ENCODE data around the gene MAP2.

MAP2 gene

GRCh38 chr2:209423562-209424198 is at the start of gene MAP2:
TSS of gene MAP2 (plus strand) at chr2:209424047. CDS start at chr2:209653171, 229,124 bp downstream.
- peak; percentile 93 to 97 for TF ChIP-seq CTCF (IDR thresholded peaks at IDR 0.05)
- intact Hi-C loops (cut with DNase I; ENCODE audit: low total_unique reads): no loop called here
- Histone ChIP-seq H3K9me3 (no peaks in the 10 kb centered on the region), H3K36me3 (no peaks in the 10 kb centered on the region), H3K27ac (peak within 1 kb of the TSS; percentile 73 to 74), H3K27me3 (no peaks in the 10 kb centered on the region), H3K4me3 (peak within 1 kb of the TSS; percentile 79 to 82), H3K4me1 (peaks cover 0 to 32% (median 8%) of the 10 kb centered on the region in 4 donors)
- DNase-seq: peak; percentile 73 to 92

GRCh38 chr2:209376686-209377085 is 47.2 kb upstream of the MAP2 start:
- H3K4me1 ChIP-seq: no peaks in the 10 kb centered on the region
- peaks cover 0 to 32% (median 6%) of the 10 kb centered on the region in 3 donors for H3K9me3 ChIP-seq
- no peak for DNase-seq
- intact Hi-C loops (cut with DNase I; ENCODE audit: low total_unique reads): loop anchor here (10.0 kb wide), 1 partner anchor 1402 kb away; no protein-coding TSS in a partner anchor
- TF ChIP-seq CTCF (IDR thresholded peaks at IDR 0.05): no peak
- H3K27me3 ChIP-seq: no peaks in the 10 kb centered on the region
- no peak overlapping the region for H3K4me3 ChIP-seq
- H3K27ac ChIP-seq: no peak overlapping the region
- no peaks in the 10 kb centered on the region for H3K36me3 ChIP-seq

- Histone ChIP-seq H3K9me3 (peaks cover 0 to 22% (median 0%) of the 10 kb centered on the region in 3 donors), H3K27ac (no peak overlapping the region), H3K36me3 (no peaks in the 10 kb centered on the region), H3K4me1 (no peaks in the 10 kb centered on the region), H3K27me3 (no peaks in the 10 kb centered on the region), H3K4me3 (no peak overlapping the region)
- no peak for DNase-seq
- intact Hi-C loops (cut with DNase I; ENCODE audit: low total_unique reads): no loop called here
- TF ChIP-seq CTCF (IDR thresholded peaks at IDR 0.05): no peak
Measured at GRCh38 chr2:209380293-209380692, 43.6 kb upstream of the MAP2 start.

GRCh38 chr2:209381091-209381490 is 42.8 kb upstream of the MAP2 start:
- H3K36me3 ChIP-seq: no peaks in the 10 kb centered on the region
- H3K27ac ChIP-seq: no peak overlapping the region
- peaks cover 0 to 15% (median 0%) of the 10 kb centered on the region in 3 donors for H3K9me3 ChIP-seq
- no peaks in the 10 kb centered on the region for H3K27me3 ChIP-seq
- H3K4me1 ChIP-seq: no peaks in the 10 kb centered on the region
- no peak for TF ChIP-seq CTCF (IDR thresholded peaks at IDR 0.05)
- H3K4me3 ChIP-seq: no peak overlapping the region
- no peak for DNase-seq
- intact Hi-C loops (cut with DNase I; ENCODE audit: low total_unique reads): no loop called here

GRCh38 chr2:209382775-209383174 is 41.1 kb upstream of the MAP2 start:
- Histone ChIP-seq H3K36me3 (no peaks in the 10 kb centered on the region), H3K27ac (no peak overlapping the region), H3K4me3 (no peak overlapping the region), H3K9me3 (no peaks in the 10 kb centered on the region), H3K4me1 (no peaks in the 10 kb centered on the region), H3K27me3 (no peaks in the 10 kb centered on the region)
- no peak for DNase-seq
- intact Hi-C loops (cut with DNase I; ENCODE audit: low total_unique reads): no loop called here
- no peak for TF ChIP-seq CTCF (IDR thresholded peaks at IDR 0.05)
